Ishikawa (cell line): ENCODE measurements around the gene ARHGAP12.

Experiments
- CEBPB ChIP-seq: IDR thresholded peaks from 2 replicates; pipeline ENCODE4 v1.6.1; 2012
- CREB1 ChIP-seq: IDR thresholded peaks from 2 replicates; pipeline ENCODE4 v1.6.1; 2012; ENCODE audit warnings: low read depth
- EP300 ChIP-seq: IDR thresholded peaks from 2 replicates; pipeline ENCODE4 v1.6.1; 2012; ENCODE audit warnings: borderline replicate concordance
- FOXM1 ChIP-seq: IDR thresholded peaks from 2 replicates; pipeline ENCODE4 v1.6.1; 2012; ENCODE audit warnings: low read depth, borderline replicate concordance
- MAX ChIP-seq: IDR thresholded peaks from 2 replicates; pipeline ENCODE4 v1.6.1; 2012
- NFIC ChIP-seq: IDR thresholded peaks from 2 replicates; pipeline ENCODE4 v1.6.1; 2012
- RAD21 ChIP-seq: IDR thresholded peaks from 2 replicates; pipeline ENCODE4 v1.6.1; 2012; ENCODE audit warnings: low read depth
- REST ChIP-seq: IDR thresholded peaks from 2 replicates; pipeline ENCODE4 v1.6.1; 2012; ENCODE audit warnings: low read depth, mild to moderate bottlenecking
- TAF1 ChIP-seq: IDR thresholded peaks from 2 replicates; pipeline ENCODE4 v1.6.1; 2012; ENCODE audit warnings: low read depth, mild to moderate bottlenecking
- TCF12 ChIP-seq: IDR thresholded peaks from 2 replicates; pipeline ENCODE4 v1.6.1; 2012; ENCODE audit warnings: low read depth
- TEAD4 ChIP-seq: IDR thresholded peaks from 2 replicates; pipeline ENCODE4 v1.6.1; 2012
- USF1 ChIP-seq: IDR thresholded peaks from 2 replicates; pipeline ENCODE4 v1.6.1; 2012
- YY1 ChIP-seq: IDR thresholded peaks from 2 replicates; pipeline ENCODE4 v1.6.1; 2012; ENCODE audit warnings: low read depth
- ZBTB7A ChIP-seq: IDR thresholded peaks from 2 replicates; pipeline ENCODE4 v1.6.1; 2012; ENCODE audit warnings: low read depth

- TF ChIP-seq FOXM1 (no peak), USF1 (no peak), REST (no peak), RAD21 (no peak), EP300 (no peak), TAF1 (no peak), CEBPB (no peak), TCF12 (no peak), TEAD4 (no peak), MAX (no peak), YY1 (no peak), NFIC (no peak), CREB1 (no peak), ZBTB7A (no peak)
Measured at GRCh38 chr10:31761156-31761555, 167.5 kb downstream of the ARHGAP12 start.
